Karpas-422 (cell line): ENCODE measurements around the gene SPSB3. TPM values are rescaled to one million over a fixed set of nuclear protein-coding genes. Genes with fewer than 3 reads are reported as not detected.

Experiments
- DNase-seq: peaks from one replicate; pipeline ENCODE4 v3.0.0-alpha.2; 2015
- H2AFZ ChIP-seq: fragments of 200-600 bp; sonication (generic); 2 replicates; pipeline ENCODE4 v1.6.1; 2014; ENCODE audit warnings: antibody characterized with exemption, low read length, mixed read lengths
- H3K27ac ChIP-seq: fragments of 200-600 bp; sonication (generic); 2 replicates; pipeline ENCODE4 v1.5.1; 2014; ENCODE audit warnings: mild to moderate bottlenecking, low read length, moderate library complexity
- H3K27me3 ChIP-seq: fragments of 200-600 bp; sonication (generic); 2 replicates; pipeline ENCODE4 v1.6.1; 2014; ENCODE audit warnings: low read length, mixed read lengths
- H3K36me3 ChIP-seq: fragments of 200-600 bp; sonication (generic); 2 replicates; pipeline ENCODE4 v1.6.1; 2014; ENCODE audit warnings: low read length, mixed read lengths; ENCODE audit not compliant: insufficient read depth
- H3K4me1 ChIP-seq: fragments of 200-600 bp; sonication (generic); 2 replicates; pipeline ENCODE4 v1.6.1; 2014; ENCODE audit warnings: mild to moderate bottlenecking, low read length, mixed read lengths
- H3K4me2 ChIP-seq: fragments of 200-600 bp; sonication (generic); 2 replicates; pipeline ENCODE4 v1.6.1; 2014; ENCODE audit warnings: low read length, low read depth, mild to moderate bottlenecking; ENCODE audit not compliant: poor library complexity, severe bottlenecking
- H3K4me3 ChIP-seq: fragments of 200-600 bp; sonication (generic); 2 replicates; pipeline ENCODE4 v1.5.1; 2014; ENCODE audit warnings: mild to moderate bottlenecking, antibody characterized with exemption, low read length, mixed read lengths
- H3K79me2 ChIP-seq: fragments of 200-600 bp; sonication (generic); 2 replicates; pipeline ENCODE4 v1.6.1; 2014; ENCODE audit warnings: mild to moderate bottlenecking, low read length, mixed read lengths
- H3K9ac ChIP-seq: fragments of 200-600 bp; sonication (generic); 2 replicates; pipeline ENCODE4 v1.6.0; 2014; ENCODE audit warnings: low read length
- H3K9me2 ChIP-seq: fragments of 200-600 bp; sonication (generic), shearing (Covaris generic); replicated peaks from 2 replicates; pipeline ENCODE4 v1.6.0; 2014; ENCODE audit warnings: mild to moderate bottlenecking, low read length, moderate library complexity; ENCODE audit not compliant: insufficient read depth
- H3K9me3 ChIP-seq: fragments of 300-700, 200-600 bp; sonication (generic); 2 replicates; pipeline ENCODE4 v1.6.1; 2014; ENCODE audit warnings: low read length, mixed read lengths
- H4K20me1 ChIP-seq: fragments of 200-600 bp; sonication (generic); 2 replicates; pipeline ENCODE4 v1.6.1; 2014; ENCODE audit warnings: mild to moderate bottlenecking, antibody characterized with exemption, low read length, low read depth; ENCODE audit not compliant: insufficient read depth
- total RNA-seq: library from RNA; depleted of rRNA; stranded (reverse); fragments of >200 nt; shearing (Covaris generic); gene quantifications from 2 replicates; pipeline ENCODE4 v1.2.3, GENCODE V29; 2014; ENCODE audit warnings: low replicate concordance; rRNA removed

SPSB3 gene
- total RNA-seq, result 38.5 and 73.9 TPM in 2 replicates

- Histone ChIP-seq H3K27ac (peak within 1 kb of the TSS; percentile 32; the same call in 1 of the 2 replicates), H3K9me2 (no peaks in the 10 kb centered on the region), H3K9me3 (no peaks in the 10 kb centered on the region), H4K20me1 (peaks cover 27% of the 10 kb centered on the region), H3K4me1 (peaks cover 20% of the 10 kb centered on the region), H3K36me3 (no peaks in the 10 kb centered on the region), H3K27me3 (no peaks in the 10 kb centered on the region), H3K79me2 (peaks cover 40% of the 10 kb centered on the region), H2AFZ (no peak within 1 kb of the TSS), H3K4me3 (peak within 1 kb of the TSS; percentile 98), H3K9ac (peak within 1 kb of the TSS; percentile 92), H3K4me2 (peak within 1 kb of the TSS; percentile 90)
- peak; percentile 100 for DNase-seq
Measured at GRCh38 chr16:1782408-1783264, at the start of gene SPSB3, which contains the start of gene NUBP2. TSS of gene SPSB3 (minus strand) at chr16:1782571. CDS start at chr16:1781483, 1,088 bp downstream. TSS of gene NUBP2 (plus strand) at chr16:1782960. CDS start at chr16:1783021, 61 bp downstream.

- Histone ChIP-seq H3K27ac (no peak overlapping the region), H4K20me1 (no peaks in the 10 kb centered on the region), H2AFZ (no peak overlapping the region), H3K4me2 (no peak overlapping the region), H3K36me3 (no peaks in the 10 kb centered on the region), H3K4me1 (peaks cover 23% of the 10 kb centered on the region), H3K9me3 (no peaks in the 10 kb centered on the region), H3K27me3 (no peaks in the 10 kb centered on the region), H3K9ac (no peak overlapping the region), H3K9me2 (no peaks in the 10 kb centered on the region), H3K79me2 (peaks cover 19% of the 10 kb centered on the region), H3K4me3 (no peak overlapping the region)
- DNase-seq, result no peak
Measured at GRCh38 chr16:1831186-1832075, 49.1 kb upstream of the SPSB3 start.

GRCh38 chr16:1830213-1830612 lies 47.8 kb upstream of the SPSB3 start:
- H3K27ac ChIP-seq, result no peak overlapping the region
- H2AFZ ChIP-seq, result no peak overlapping the region
- no peaks in the 10 kb centered on the region for H3K9me2 ChIP-seq
- no peak overlapping the region for H3K4me2 ChIP-seq
- H3K4me1 ChIP-seq, result peaks cover 31% of the 10 kb centered on the region
- H4K20me1 ChIP-seq, result no peaks in the 10 kb centered on the region
- H3K27me3 ChIP-seq, result no peaks in the 10 kb centered on the region
- H3K9ac ChIP-seq, result no peak overlapping the region
- no peaks in the 10 kb centered on the region for H3K9me3 ChIP-seq
- H3K79me2 ChIP-seq, result peaks cover 19% of the 10 kb centered on the region
- H3K36me3 ChIP-seq, result no peaks in the 10 kb centered on the region
- no peak overlapping the region for H3K4me3 ChIP-seq
- DNase-seq, result no peak

DNA sequence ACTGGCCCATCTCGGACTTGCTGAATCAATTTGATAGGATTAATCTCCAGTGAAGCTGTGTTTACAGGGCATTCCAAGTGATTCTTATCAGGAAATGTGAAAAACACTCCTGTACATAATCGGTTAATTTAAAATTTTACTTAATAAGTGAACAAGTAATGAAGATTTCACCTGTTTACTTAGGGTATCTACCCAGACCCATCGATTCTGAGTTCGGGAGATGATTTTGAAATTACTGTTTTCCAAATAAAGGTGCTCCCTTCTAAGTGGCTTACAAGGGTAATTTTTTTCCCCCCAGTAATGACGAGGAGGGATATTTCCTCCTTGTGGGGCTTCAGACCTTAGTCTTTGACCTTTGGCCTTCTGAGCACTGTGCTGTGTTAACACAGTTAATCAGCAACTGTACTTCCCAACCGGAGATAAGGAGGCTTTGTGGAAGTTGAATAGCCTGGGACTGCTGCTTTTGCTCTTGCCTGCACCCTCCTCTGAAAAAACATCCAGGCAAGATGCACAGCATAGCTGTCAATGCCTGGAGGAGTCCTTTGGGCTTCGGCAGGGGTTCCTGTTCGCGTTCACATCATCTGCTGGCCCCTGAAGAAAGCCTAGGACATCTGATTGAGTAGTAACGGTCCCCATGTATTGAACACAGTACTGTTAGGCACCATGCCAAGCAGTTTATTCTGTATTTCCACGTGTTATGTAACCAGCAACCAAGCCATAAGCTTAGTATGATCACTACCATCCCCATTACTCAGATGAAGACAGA lies 46.5 kb upstream of the SPSB3 start:
- H3K4me2 ChIP-seq, result peak overlapping the region; percentile 85
- peak overlapping the region; percentile 9; the same call in 1 of the 2 replicates for H3K4me3 ChIP-seq
- no peak overlapping the region for H2AFZ ChIP-seq
- no peaks in the 10 kb centered on the region for H3K9me3 ChIP-seq
- H3K27ac ChIP-seq, result no peak overlapping the region
- DNase-seq, result no peak
- no peaks in the 10 kb centered on the region for H3K36me3 ChIP-seq
- peaks cover 19% of the 10 kb centered on the region for H3K79me2 ChIP-seq
- peaks cover 31% of the 10 kb centered on the region for H3K4me1 ChIP-seq
- no peaks in the 10 kb centered on the region for H3K27me3 ChIP-seq
- no peaks in the 10 kb centered on the region for H4K20me1 ChIP-seq
- H3K9me2 ChIP-seq, result no peaks in the 10 kb centered on the region
- peak overlapping the region; percentile 42 for H3K9ac ChIP-seq

DNA sequence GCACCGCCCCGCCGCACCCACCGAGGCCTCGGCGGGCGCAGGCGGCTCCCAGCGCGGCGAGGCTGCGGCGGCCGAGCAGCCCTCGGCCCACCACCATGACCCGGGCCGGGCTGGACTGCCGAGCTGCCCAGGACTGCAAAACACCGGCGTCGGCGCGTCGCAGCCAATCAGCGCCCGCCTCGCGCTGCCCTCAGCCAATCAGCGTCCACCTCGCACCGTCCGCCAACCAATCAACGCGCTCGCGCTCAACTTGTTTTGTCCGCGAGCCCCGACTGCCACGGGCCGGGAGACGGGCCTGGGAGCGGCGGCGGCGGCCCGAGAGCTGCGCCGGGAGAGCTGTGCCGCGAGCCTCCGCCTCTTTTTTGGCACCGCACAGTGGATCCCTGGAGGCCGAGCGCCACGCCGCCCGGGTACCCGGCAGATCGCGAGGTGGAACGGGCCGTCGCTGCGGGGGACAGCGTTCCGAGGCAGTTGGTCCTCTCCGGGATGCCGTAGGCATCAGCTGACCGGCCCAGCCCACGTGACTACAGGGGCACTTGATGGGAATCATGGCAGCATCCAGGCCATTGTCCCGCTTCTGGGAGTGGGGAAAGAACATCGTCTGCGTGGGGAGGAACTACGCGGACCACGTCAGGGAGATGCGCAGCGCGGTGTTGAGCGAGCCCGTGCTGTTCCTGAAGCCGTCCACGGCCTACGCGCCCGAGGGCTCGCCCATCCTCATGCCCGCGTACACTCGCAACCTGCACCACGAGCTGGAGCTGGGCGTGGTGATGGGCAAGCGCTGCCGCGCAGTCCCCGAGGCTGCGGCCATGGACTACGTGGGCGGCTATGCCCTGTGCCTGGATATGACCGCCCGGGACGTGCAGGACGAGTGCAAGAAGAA lies 44.6 kb upstream of the SPSB3 start, which contains the start of the genes FAHD1 and HAGH:
TSS of gene FAHD1 (plus strand) at position 516 of the 883 bp plus-strand sequence. CDS start at position 549, 33 bp downstream.
TSS of gene HAGH (minus strand) at position 135 of the 883 bp plus-strand sequence. CDS start at position 97, 38 bp downstream.
- Histone ChIP-seq H3K79me2 (peaks cover 19% of the 10 kb centered on the region), H3K4me1 (peaks cover 31% of the 10 kb centered on the region)

GRCh38 chr16:1825864-1826690 lies 43.7 kb upstream of the SPSB3 start:
- peak overlapping the region; percentile 74 for H3K4me3 ChIP-seq
- no peaks in the 10 kb centered on the region for H3K36me3 ChIP-seq
- peaks cover 31% of the 10 kb centered on the region for H3K4me1 ChIP-seq
- peak overlapping the region; percentile 80 for H3K9ac ChIP-seq
- H3K9me3 ChIP-seq, result no peaks in the 10 kb centered on the region
- H4K20me1 ChIP-seq, result no peaks in the 10 kb centered on the region
- H3K79me2 ChIP-seq, result peaks cover 19% of the 10 kb centered on the region
- no peak overlapping the region for H3K27ac ChIP-seq
- peak; percentile 85 for DNase-seq
- H3K4me2 ChIP-seq, result peak overlapping the region; percentile 86
- no peaks in the 10 kb centered on the region for H3K27me3 ChIP-seq
- H2AFZ ChIP-seq, result no peak overlapping the region
- no peaks in the 10 kb centered on the region for H3K9me2 ChIP-seq

More for the DNA sequence above, 44.6 kb upstream of the SPSB3 start, which contains the start of the genes FAHD1 and HAGH:
- peak; percentile 96 for DNase-seq
- no peak within 1 kb of the TSS for H3K27ac ChIP-seq
- no peaks in the 10 kb centered on the region for H3K27me3 ChIP-seq
- peak within 1 kb of the TSS; percentile 80 for H3K9ac ChIP-seq
- peak within 1 kb of the TSS; percentile 94; the same call in 1 of the 2 replicates for H2AFZ ChIP-seq
- no peaks in the 10 kb centered on the region for H3K9me3 ChIP-seq
- H3K36me3 ChIP-seq, result no peaks in the 10 kb centered on the region
- H4K20me1 ChIP-seq, result no peaks in the 10 kb centered on the region
- H3K9me2 ChIP-seq, result no peaks in the 10 kb centered on the region
- H3K4me2 ChIP-seq, result peak within 1 kb of the TSS; percentile 86
- peak within 1 kb of the TSS; percentile 74 for H3K4me3 ChIP-seq
